Activated naive CD4-positive, alpha-beta T cell treated with anti-CD3 and anti-CD28 coated beads, Interleukin-2, amount 50 U/mL, for 72 hours (primary cell): ENCODE data around the gene SAP25. TPM values are rescaled to one million over a fixed set of nuclear protein-coding genes. Genes with fewer than 3 reads are reported as not detected.

ENCODE experiments used
- ATAC-seq, 2 donors: fragments of 150-1000 bp; cut with Tn5 transposase; 2 replicates each; pipeline ENCODE4 v1.10.0; 2021; ENCODE audit warnings: mild to moderate bottlenecking in 2 of 2, moderate library complexity in 2 of 2
- DNase-seq, 2 donors: peaks; one replicate each; pipeline ENCODE4 v3.0.0; 2021 to 2022; ENCODE audit warnings: low spot score in 2 of 2
- H3K27ac Mint-ChIP-seq, 2 donors: one replicate each; pipeline ENCODE4 v1.8.0; 2022; ENCODE audit warnings: mild to moderate bottlenecking in 2 of 2, mixed read lengths in 2 of 2
- H3K36me3 Mint-ChIP-seq, 2 donors: one replicate each; pipeline ENCODE4 v1.8.0; 2022; ENCODE audit warnings: mixed read lengths in 2 of 2
- H3K9me3 Mint-ChIP-seq, 2 donors: one replicate each; pipeline ENCODE4 v1.8.0; 2022; ENCODE audit warnings: mixed read lengths in 2 of 2
- total RNA-seq, 2 donors: library from RNA; stranded (reverse); gene quantifications; one replicate each; pipeline ENCODE4 v1.2.3, GENCODE V29; 2022

Gene SAP25
- total RNA-seq, 2 donors from 2014 or later: 10.6 to 26.0 TPM

DNA sequence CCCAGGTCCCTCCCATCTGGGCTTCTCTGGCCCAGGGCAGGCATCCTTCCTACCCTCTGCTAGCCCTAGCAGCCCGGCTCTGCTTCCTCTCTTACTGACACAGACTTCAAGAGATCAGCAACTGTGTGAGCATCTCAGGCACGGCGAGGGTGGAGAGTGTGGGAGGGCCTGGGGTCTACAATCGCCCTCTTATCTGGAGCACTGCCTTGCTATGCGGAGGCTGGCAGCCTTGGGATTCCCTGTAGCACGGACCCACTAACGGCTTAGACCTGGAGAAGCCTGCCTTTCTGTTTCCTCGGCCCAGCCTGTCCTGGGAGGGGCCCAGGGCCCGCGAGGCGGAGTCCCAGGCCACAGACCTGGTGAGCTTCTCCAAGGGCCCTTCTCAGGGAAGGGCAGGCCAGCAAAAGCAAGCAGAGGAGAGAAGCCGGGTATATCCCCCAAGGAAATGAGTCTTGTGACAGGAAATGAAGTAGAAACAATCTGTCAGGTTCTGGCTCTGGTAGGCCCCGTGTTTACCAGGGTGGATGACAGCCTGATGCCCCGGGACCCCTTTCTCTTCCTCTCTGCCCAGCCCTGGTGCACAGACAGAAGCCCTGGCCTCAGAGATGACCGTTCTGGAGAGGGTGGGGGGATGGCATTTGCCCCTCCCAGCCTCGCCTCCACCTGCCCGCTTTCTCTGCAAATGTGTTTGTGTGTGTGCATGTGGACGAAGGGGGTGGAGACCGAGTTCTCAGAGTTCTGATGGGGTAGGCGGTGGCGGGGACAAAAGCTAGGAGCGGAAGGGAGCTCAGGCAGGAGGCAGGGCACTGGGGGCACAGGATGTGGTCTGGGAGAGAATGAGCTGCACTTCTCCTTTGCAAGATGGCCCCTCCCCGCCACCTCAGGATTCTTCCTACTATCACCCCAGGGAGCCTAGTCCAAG is 9.7 kb upstream of the SAP25 start:
- DNase-seq (peak in 1 of 2 donors; percentile 70), ATAC-seq (peak; percentile 8 to 22)
- H3K27ac Mint-ChIP-seq: peak overlapping the region; percentile 89
- peaks cover 7 to 8% of the 10 kb centered on the region in 2 donors for H3K36me3 Mint-ChIP-seq
- no peaks in the 10 kb centered on the region for H3K9me3 Mint-ChIP-seq

DNA sequence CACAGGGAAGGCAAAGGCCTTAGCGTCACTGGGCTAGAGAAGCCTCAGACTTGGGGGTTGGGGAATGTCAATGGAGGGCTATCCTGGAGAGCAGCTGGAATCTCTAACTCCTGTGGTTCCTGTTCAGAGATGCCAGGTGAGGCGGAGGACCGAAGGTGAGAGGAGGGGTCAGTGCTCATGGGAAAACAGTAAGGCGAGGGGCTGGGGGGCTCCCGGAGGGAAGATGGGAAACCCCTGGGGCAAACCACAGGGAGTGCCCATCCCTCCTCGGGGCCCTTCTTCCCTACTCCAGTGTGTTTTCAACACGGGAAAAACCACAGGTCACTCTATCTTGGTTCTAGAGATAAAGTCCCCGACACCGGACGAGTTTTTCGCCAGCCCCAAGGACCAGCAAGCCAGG is 8.9 kb upstream of the SAP25 start:
- no peaks in the 10 kb centered on the region for H3K9me3 Mint-ChIP-seq
- H3K36me3 Mint-ChIP-seq: peaks cover 7 to 8% of the 10 kb centered on the region in 2 donors
- DNase-seq: no peak

DNA sequence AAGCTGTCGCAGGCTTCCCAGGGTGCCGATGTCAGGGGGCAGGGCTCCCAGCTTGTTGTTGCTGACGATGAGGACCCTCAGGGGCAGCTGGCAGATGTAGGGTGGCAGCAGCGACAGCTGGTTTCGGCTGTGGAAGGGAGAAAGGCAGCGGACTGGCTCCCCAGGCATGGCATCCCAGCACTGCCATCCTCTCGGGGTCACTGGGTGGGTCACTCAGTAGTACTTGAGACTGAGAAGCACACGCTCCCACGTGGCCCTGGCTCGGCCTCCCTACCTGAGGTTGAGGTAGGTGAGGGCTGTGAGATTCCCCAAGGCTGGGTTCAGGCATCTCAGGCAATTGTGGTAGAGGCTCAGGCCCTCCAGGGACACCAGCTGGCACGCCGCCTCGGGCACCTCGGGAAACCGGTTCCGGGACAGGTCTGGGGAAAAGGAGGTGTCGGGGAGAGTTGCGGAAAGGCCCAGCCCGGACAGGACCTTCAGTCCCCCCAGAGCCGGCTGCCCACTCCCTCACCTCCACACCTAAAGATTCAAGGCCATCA is 8.4 kb upstream of the SAP25 start:
- Mint-ChIP-seq H3K36me3 (peaks cover 7 to 8% of the 10 kb centered on the region in 2 donors), H3K27ac (peak overlapping the region; percentile 57 to 89), H3K9me3 (no peaks in the 10 kb centered on the region)
- DNase-seq: no peak
- no peak for ATAC-seq

More for the DNA sequence above, 8.9 kb upstream of the SAP25 start:
- no peak for ATAC-seq
- peak overlapping the region; percentile 57 to 89 for H3K27ac Mint-ChIP-seq

DNA sequence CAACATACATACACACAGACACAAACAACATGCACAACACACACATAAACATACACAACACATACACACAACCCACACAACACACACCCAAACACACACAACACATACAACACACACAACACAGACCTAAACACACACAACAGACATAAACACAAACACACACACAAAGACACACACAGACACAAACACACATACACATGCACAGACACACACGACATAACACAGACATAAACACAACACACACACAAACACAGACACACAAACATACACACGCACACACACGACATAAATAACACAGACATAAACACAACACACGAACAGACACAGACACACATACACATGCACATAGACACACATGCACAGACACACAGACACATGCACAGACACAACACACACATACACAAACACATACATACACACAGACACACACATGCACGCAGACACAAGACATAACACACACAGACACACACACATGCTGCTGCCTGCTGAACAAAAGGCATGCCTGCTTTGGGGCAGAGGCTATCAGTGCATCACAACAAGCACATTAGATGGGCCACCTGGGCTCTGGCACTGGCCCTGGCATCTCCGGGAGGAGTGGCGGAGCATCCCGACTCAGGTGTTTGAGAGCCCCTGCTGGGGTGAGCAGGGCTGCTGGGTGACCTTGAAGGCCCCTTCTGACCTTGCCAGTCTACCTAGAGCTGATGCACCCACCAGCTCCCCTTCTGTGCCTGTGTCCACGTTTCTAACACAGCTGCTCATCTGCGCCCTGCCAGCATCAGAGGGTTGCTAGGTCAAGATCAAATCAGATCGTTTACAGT is 7.0 kb upstream of the SAP25 start:
- no peak overlapping the region for H3K27ac Mint-ChIP-seq
- DNase-seq: no peak
- H3K36me3 Mint-ChIP-seq: peaks cover 7 to 8% of the 10 kb centered on the region in 2 donors
- ATAC-seq: no peak
- H3K9me3 Mint-ChIP-seq: no peaks in the 10 kb centered on the region

DNA sequence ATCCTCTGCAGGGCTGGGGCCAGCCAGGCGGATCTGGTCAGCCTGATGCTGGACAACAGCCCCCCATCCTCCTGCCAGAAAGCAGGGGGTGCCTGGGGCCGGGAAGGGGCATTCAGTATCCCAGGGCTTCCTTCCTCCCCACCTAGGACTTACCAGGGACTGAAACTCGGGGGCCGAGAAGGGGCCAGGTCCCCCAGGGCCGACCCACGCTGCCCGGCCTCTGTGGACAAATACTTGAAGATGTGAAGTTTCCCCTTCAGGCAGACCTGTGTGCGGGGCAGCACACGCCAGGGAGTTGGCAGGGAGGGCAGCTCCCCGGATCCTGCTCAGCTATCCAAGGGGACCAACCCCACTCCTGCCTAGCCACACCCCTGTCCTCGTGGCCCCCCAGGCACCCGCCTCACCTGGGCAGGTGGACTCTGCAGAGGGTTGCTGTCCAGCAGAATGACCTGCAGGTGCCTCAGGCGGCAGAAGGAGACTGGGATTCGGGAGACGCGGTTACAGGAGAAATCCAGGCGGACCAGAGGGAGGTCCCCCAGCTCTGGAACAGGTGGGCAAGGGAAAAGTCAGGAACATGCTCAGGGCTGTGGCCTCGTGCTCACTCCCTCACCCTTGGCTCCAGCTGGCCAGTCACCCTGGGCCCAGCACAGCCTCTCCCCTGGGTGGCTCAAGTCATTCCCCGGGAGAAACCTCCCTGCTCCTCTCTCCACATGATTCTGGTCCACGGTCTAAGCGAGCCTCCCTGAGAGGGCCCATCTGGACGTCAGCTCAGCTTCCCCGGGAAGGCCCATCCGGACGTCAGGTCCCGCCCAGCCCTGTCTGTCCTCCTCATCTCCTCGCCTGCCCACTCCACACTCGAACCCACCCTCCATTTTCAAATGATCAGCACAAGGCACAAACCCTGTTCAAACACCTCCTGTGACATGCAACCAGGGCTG is 4.8 kb upstream of the SAP25 start:
- no peaks in the 10 kb centered on the region for H3K36me3 Mint-ChIP-seq

DNA sequence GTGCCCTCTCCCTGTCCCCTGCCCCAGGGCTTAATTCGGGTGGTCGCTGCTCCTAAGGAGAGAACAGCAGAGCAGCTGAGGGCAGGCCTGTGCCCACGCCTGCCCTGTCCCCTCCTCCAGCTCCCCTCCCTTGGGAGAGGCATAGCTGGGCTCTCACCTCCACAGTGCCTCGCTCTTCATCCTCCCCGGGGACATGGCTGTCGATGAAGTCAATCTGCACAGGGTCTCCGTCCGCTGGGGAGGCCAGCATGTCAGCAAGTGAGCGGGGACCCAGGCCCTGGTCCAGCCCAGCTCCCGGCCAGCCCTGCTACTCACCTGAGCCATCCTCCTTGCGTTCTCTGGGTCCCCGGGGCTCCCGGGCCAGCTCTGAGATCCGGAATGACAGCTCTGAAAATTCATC is 3.8 kb upstream of the SAP25 start:
- H3K36me3 Mint-ChIP-seq: no peaks in the 10 kb centered on the region
- ATAC-seq (no peak), DNase-seq (no peak)
- no peaks in the 10 kb centered on the region for H3K9me3 Mint-ChIP-seq
- no peak overlapping the region for H3K27ac Mint-ChIP-seq

More for the DNA sequence above, 4.8 kb upstream of the SAP25 start:
- no peak for ATAC-seq
- H3K9me3 Mint-ChIP-seq: no peaks in the 10 kb centered on the region
- no peak for DNase-seq
- H3K27ac Mint-ChIP-seq: no peak overlapping the region

DNA sequence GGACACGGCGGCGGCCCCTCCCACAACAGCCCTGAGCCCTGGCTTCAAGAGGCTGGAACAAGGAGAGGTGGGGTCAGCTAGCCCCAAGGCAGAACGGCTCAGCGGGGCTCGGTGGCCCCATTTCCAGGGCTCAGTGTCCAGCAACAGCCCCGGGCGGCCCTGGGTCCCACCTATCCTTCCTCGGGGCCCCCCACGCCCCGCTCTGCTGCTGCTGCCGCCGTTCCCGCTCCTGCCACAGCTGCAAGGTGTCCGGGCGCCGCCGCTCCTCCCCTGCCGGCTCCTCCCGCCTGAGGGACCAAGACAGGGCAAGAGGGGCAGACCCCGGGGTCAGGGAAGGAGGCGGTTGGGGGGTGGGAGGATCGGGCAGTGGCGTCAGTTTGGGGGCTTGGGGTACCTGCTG is 3.4 kb upstream of the SAP25 start:
- no peaks in the 10 kb centered on the region for H3K36me3 Mint-ChIP-seq
- no peak overlapping the region for H3K27ac Mint-ChIP-seq
- no peak for ATAC-seq
- H3K9me3 Mint-ChIP-seq: no peaks in the 10 kb centered on the region
- DNase-seq: no peak

DNA sequence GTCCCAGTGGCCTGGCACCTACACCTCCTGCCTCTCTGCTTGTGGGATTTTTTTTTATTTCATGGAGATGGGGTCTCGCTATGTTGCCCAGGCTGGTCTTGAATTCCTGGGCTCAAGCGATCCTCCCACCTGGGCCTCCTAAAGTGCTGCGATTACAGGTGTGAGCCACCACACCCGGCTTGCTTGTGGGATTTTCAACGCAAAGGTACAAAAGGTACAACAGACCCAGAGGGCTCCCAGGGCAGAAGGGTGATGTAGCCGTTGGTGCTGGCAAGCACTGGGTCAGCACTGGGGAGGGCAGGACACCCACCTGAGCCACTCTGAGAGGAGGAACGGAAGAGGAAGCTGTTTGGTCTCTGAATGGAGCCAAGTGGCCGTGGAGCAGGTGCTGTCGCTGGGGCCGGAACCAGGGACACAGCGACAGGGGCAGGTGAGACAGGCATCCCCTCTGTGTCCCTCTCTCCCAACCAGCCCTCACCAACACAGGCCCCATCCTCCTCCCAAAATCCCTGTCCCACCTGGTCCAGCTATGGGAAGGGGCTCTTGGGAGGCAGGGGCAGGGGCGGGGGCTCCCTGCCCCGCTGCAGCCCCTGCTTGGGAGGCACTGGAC is 2.8 kb upstream of the SAP25 start:
- H3K9me3 Mint-ChIP-seq: no peaks in the 10 kb centered on the region

DNA sequence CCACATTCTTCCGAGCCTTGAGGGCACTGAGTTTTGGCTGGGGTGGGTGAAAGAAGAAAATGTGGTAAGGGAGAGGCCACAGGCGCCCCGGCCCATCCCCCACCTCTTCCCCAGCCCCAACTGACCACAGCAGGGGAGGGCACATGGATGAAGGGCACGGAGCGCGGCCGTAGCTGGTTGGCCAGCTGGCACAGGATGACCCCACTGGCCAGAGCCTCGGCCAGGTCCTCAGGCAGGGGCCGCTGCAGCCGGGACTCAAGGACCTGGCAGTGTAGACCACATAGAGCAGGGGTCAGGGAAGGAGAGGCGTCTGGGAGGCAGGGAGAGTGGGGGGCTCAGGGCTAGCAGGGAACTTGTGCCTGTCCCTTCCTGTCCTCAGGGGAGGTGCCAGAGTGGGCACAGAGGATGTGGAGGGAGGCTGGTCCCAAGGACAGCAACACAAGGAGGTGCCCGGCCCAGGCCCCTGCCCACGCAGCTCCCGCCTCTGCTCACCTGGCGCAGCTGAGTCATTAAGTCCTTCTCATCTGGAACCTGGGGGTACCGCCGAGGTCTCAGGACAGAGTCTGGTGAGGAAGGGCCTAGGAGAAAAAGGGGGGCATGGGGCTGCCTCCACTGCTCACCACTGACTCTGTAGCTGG is 2.2 kb upstream of the SAP25 start:
- no peaks in the 10 kb centered on the region for H3K36me3 Mint-ChIP-seq
- peak overlapping the region in 1 of 2 donors; percentile 78 for H3K27ac Mint-ChIP-seq
- H3K9me3 Mint-ChIP-seq: no peaks in the 10 kb centered on the region
- ATAC-seq: no peak
- no peak for DNase-seq

More for the DNA sequence above, 2.8 kb upstream of the SAP25 start:
- no peak for DNase-seq
- Mint-ChIP-seq H3K36me3 (no peaks in the 10 kb centered on the region), H3K27ac (peak overlapping the region in 1 of 2 donors; percentile 78)
- no peak for ATAC-seq

DNA sequence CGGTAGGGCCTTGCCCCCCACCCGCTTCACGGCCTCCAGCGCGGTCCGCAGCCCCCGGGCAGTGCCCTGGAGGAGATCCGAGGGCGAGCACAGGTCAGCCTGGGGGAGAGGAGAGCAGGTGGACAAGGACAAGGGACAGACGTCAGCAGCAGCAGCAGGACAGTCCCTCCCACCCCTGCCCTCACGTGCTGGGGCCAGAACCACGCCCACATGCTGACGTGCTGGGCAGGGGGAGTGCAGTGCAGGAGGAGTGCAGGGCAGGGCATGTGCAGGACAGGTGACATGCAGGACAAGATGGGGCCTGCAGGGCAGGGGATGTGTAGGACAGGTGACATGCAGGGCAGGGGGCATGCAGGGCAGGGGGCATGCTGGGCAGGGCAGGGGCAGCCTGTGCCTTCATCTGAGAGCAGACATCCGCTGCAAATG is 1.5 kb upstream of the SAP25 start:
- ATAC-seq (peak in 1 of 2 donors; percentile 13), DNase-seq (no peak)
- no peaks in the 10 kb centered on the region for H3K36me3 Mint-ChIP-seq
- peak overlapping the region in 1 of 2 donors; percentile 44 for H3K27ac Mint-ChIP-seq
- no peaks in the 10 kb centered on the region for H3K9me3 Mint-ChIP-seq

DNA sequence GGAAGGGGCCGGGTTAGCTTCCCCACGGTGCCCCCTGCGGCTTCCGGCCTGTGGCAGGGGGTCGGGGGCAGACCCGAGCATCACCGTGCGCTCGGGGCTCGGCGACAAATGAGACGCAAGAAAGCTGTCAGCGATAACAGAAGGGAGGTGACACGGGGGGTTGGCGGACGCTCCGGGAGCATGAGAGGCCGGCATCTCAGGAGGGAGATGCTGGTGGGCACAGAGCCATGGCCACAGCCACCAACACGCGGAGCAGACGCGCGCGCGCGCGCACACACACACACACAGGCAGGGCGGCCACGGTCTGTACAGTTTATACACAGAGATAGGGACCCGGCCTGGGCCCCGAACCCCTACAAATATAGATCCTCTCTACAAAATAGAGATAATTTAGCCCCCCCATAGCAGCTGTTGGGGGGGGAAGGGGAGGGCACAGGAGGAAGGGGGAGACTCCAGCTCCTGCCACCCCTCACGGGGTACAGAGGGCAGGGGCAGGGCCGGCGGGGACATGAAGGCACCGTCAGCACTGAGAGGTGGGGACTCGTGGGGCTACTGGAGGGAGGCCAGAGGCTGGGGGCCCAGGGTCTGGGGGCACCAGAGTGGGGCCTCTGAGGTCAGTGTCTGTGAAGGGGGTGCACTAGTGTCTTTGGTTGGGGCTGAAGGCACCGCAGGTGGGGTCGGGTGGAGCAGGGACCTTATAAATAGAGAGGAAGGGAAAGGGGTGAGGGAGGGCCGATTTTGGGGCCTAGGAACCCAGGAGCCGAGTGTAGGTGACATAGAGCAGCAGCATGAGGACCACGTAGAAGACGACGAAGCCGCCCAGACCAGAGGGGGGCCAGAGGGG is 884 bp upstream of the SAP25 start:
- Mint-ChIP-seq H3K27ac (peak overlapping the region in 1 of 2 donors; percentile 44), H3K9me3 (no peaks in the 10 kb centered on the region), H3K36me3 (no peaks in the 10 kb centered on the region)
- DNase-seq: no peak
- no peak for ATAC-seq

DNA sequence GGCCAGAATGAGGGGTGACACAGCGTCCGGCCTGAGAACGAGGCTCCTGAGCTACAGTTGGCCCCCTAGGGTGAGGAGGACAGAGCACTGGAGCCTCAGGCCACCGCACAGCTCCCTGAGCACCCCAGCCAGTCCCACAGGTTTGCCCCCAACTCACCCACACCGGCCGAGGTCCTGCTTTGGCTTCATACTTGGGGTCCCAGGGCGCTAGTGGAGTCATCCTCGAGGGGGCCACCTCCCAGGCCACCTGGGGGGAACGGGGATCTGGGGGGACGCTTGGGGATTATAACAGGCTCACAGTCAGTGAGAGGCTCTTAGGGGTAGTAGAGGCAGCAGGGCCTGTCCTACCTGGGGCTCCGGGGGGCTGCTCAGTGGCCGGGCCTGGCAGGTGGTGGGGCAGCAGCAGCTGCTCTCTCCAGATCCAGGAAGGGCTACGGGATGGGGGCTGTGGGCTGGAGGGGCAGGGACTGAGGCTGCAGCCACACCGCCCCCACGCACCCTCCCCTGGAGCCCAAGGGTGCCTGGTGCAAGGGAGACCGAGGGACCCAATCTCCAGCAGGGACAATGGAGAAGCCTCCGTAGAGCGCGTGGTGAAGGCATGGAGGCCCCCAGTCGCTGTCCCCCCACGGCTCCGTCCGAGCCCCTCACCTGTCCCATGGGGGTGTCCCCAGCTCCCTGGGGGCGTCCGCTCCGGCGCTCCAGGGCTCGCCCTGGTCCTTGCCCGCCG is 588 bp downstream of the SAP25 start:
- H3K9me3 Mint-ChIP-seq: no peaks in the 10 kb centered on the region
- ATAC-seq (peak in 1 of 2 donors; percentile 3), DNase-seq (no peak)
- H3K27ac Mint-ChIP-seq: peak overlapping the region in 1 of 2 donors; percentile 25
- H3K36me3 Mint-ChIP-seq: no peaks in the 10 kb centered on the region

DNA sequence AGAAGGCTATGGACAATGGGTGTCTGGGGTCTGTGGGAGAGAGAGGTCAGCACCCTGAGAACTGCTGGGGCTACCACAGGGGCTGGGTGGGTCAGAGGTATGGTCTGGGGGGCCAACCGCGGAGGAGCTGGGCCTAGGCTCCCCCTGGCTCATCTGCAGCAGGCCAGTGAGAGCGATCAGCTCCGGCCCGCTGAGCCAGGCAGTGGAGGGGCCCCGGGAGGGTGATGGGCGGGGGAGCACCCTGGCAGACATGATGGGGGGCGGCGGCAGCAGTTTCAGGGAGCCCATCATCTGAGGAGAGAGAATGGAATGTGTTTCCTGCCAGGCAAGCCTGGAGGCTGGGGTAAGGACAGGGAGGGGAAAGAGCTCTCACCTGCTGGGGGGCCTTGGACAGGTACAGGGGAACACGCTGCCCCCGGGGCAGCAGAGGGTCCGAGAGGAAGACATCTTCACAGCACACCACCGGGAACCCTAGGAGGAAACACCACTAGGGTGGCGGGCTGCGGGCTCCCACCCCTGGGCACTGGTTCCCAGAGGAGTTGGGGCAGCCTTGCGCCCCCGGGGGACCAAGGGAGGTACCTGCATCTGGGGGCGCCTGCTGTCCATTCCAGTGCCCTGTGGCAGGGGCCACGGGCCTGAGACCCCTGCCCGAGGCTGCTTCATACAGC is 1.3 kb downstream of the SAP25 start:
- DNase-seq: no peak
- no peaks in the 10 kb centered on the region for H3K36me3 Mint-ChIP-seq

DNA sequence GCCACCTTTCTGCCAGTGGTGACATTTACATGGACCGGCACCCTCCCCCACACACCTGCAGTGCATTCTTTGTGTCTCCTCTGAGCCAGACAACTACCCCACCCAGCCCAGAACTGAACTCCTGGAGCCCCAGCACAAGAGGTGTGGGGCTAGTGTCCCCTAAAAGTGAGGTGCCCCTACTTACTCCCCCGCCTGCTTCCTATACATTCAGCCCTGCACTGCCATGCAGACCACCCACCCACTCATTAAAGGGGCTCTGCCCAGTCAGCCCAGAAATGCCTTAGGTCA is 1.9 kb downstream of the SAP25 start:
- no peak for DNase-seq
- H3K36me3 Mint-ChIP-seq: no peaks in the 10 kb centered on the region
- peak overlapping the region; percentile 48 to 79 for H3K27ac Mint-ChIP-seq

More for the DNA sequence above, 1.3 kb downstream of the SAP25 start:
- no peak for ATAC-seq
- peak overlapping the region in 1 of 2 donors; percentile 48 for H3K27ac Mint-ChIP-seq
- H3K9me3 Mint-ChIP-seq: no peaks in the 10 kb centered on the region

More for the DNA sequence above, 1.9 kb downstream of the SAP25 start:
- H3K9me3 Mint-ChIP-seq: no peaks in the 10 kb centered on the region
- no peak for ATAC-seq
